GM06990 (cell line): ENCODE results near the gene TSPAN33.
"Not testable (repeated sequence)": the region's sequence is repeated elsewhere in the genome, so short reads cannot be mapped to it uniquely, and the experiment has no call there.

Experiments
- DNase-seq: peaks from one replicate; pipeline ENCODE4 v3.0.0-alpha.2; 2011; ENCODE audit not compliant: insufficient read length; ENCODE audit errors: extremely low read depth
- H3K27me3 ChIP-seq: replicated peaks from 2 replicates; pipeline ENCODE4 v1.6.0; 2011; ENCODE audit warnings: low read length; ENCODE audit not compliant: control insufficient read depth, insufficient read depth
- H3K36me3 ChIP-seq: 2 replicates; pipeline ENCODE4 v1.5.1; 2011; ENCODE audit warnings: low read length; ENCODE audit not compliant: control insufficient read depth, insufficient read depth
- H3K4me3 ChIP-seq: replicated peaks from 2 replicates; pipeline ENCODE4 v1.5.1; 2011; ENCODE audit warnings: low read depth, mild to moderate bottlenecking, control low read depth, low read length
- CTCF ChIP-seq: IDR thresholded peaks from 2 replicates; pipeline ENCODE4 v1.5.1; 2011; ENCODE audit warnings: low read length, control low read depth, mild to moderate bottlenecking, inconsistent platforms; ENCODE audit not compliant: insufficient read depth, poor library complexity, severe bottlenecking

The TSPAN33 gene

GRCh38 chr7:129118182-129118581 lies 26.3 kb upstream of the TSPAN33 start:
- Histone ChIP-seq H3K27me3 (no peaks in the 10 kb centered on the region), H3K36me3 (no peaks in the 10 kb centered on the region), H3K4me3 (no peak overlapping the region)
- TF ChIP-seq CTCF = no peak
- no peak for DNase-seq

- H3K4me3 ChIP-seq = no peak overlapping the region
- no peaks in the 10 kb centered on the region for H3K27me3 ChIP-seq
- H3K36me3 ChIP-seq = no peaks in the 10 kb centered on the region
- no peak for DNase-seq
- TF ChIP-seq CTCF = no peak
Measured at GRCh38 chr7:129118976-129119375, 25.5 kb upstream of the TSPAN33 start.

GRCh38 chr7:129121501-129122077 lies 22.9 kb upstream of the TSPAN33 start:
- H3K36me3 ChIP-seq, DNase-seq, H3K4me3 ChIP-seq, H3K27me3 ChIP-seq: not testable (repeated sequence)

- Histone ChIP-seq H3K27me3 (no peaks in the 10 kb centered on the region), H3K36me3 (no peaks in the 10 kb centered on the region), H3K4me3 (no peak overlapping the region)
- peak; percentile 68 for DNase-seq
- no peak for TF ChIP-seq CTCF
Measured at GRCh38 chr7:129122078-129122750, 22.3 kb upstream of the TSPAN33 start.

GRCh38 chr7:129122751-129123509 lies 21.6 kb upstream of the TSPAN33 start:
- Histone ChIP-seq H3K4me3 (peak overlapping the region; percentile 40), H3K27me3 (no peaks in the 10 kb centered on the region), H3K36me3 (no peaks in the 10 kb centered on the region)
- TF ChIP-seq CTCF = no peak
- DNase-seq = peak; percentile 82

GRCh38 chr7:129123510-129123857 lies 21.0 kb upstream of the TSPAN33 start:
- H3K27me3 ChIP-seq = no peaks in the 10 kb centered on the region
- 0 out of 2 replicates have a peak overlapping the region, but pooled peaks have one; percentile 7 for H3K4me3 ChIP-seq
- H3K36me3 ChIP-seq = no peaks in the 10 kb centered on the region
- DNase-seq = peak; percentile 73
- TF ChIP-seq CTCF = no peak
